Activated CD8-positive, alpha-beta memory T cell treated with anti-CD3 and anti-CD28 coated beads for 36 hours (primary cell): ENCODE data around the gene TUG1. TPM values are rescaled to one million over a fixed set of nuclear protein-coding genes. Genes with fewer than 3 reads are reported as not detected.

Source experiments
- CTCF ChIA-PET: fragments of 350-600 bp; sonication (Branson Sonifier 250); formaldehyde crosslinking; loops from one replicate; lab custom pipeline; 2021; ENCODE audit warnings: antibody characterized with exemption; lab: Charles Lee
- POLR2A ChIA-PET: fragments of 350-600 bp; sonication (Branson Sonifier 250); formaldehyde crosslinking; loops from one replicate; lab custom pipeline; 2021; ENCODE audit warnings: antibody characterized with exemption; lab: Charles Lee
- total RNA-seq, 2 experiments: library from RNA; stranded (reverse); gene quantifications; one replicate each; pipeline ENCODE4 v1.2.3, GENCODE V29; 2021

TUG1 gene
- total RNA-seq: 10 to 100 TPM; 42.7 to 44.9 TPM

DNA sequence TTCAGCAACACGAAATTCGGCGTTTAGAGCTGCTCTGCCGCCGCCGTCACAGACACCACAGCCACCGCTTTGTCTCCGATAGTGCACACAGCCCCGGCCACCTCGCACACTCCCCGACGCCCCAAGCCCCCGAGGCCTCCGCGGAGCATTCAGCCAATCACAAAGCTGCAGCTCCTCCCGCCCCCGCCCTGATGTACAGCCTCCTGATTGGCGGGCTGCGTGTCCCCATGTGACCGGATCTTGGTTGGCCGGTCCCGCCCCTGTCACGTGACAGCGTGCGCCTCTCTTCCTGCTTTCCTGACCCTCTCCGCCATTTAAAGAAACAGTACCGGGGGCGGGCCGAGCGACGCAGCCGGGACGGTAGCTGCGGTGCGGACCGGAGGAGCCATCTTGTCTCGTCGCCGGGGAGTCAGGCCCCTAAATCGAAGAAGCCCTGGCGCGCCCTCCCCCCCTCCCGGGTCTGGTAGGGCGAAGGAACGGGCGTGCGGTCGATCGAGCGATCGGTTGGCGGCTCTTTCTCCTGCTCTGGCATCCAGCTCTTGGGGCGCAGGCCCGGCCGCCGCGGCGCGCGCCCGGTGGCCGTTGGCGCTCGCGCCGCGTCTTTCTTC is at the start of gene TUG1:
Gene TUG1, plus strand, starts transcription at position 342 of the 608 bp plus-strand sequence.
- CTCF ChIA-PET: interaction anchor here (0.6 to 3.0 kb wide), 5 partner anchors 11 to 334 kb away, joined by 3 to 11 read pairs (median 5); partner anchors contain the start of gene SLC35E4
- POLR2A ChIA-PET: interaction anchor here (0.7 to 3.2 kb wide), 10 partner anchors 10 to 1875 kb away, joined by 3 to 35 read pairs (median 5); partner anchors contain the start of genes PATZ1, RNF185, SELENOM and SMTN

DNA sequence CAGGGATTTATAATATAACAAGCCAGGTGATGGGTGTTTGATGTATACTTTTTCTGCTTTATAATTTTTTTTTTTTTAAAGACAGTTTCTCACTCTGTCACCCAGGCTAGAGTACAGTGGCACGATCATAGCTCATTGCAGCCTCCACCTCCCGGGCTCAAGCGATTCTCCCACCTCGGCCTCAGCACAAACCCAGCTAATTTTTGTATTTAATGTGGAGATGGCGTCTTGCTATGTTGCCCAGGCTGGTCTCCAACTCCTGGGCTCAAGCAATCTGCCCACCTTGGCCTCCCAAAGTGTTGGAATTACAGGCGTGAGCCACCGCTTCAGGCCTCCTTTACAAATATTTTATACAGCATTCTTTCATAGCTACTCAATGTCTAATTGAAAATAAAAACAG is 49.1 kb upstream of the TUG1 start:
- POLR2A ChIA-PET: no interaction called here
- CTCF ChIA-PET: interaction anchor here (0.7 to 3.5 kb wide), 10 partner anchors 11 to 1187 kb away, joined by 3 to 15 read pairs (median 4); partner anchors contain the start of gene SLC35E4

DNA sequence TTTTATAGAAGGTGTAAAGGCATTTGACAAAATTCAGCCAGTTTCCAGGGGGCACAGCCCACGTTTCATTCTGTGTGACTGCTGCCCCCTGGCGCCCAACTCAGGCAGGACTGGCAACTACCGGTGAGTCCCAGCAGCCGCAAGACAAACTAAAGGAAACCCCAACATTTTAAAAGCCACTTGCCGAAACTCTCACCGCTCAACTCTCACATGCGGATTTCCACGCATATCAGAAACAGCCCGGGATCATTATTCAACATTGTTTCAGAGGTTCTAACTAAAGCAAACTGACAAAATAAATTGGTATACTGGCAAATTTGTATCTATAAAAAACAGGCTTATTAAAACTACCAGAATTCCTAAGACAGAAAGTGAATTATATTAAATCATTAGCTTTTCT is 48.7 kb upstream of the TUG1 start:
- ChIA-PET POLR2A (no interaction called here), CTCF (interaction anchor here (0.7 to 3.5 kb wide), 12 partner anchors 11 to 1186 kb away, joined by 3 to 15 read pairs (median 3); partner anchors contain the start of gene SLC35E4)

DNA sequence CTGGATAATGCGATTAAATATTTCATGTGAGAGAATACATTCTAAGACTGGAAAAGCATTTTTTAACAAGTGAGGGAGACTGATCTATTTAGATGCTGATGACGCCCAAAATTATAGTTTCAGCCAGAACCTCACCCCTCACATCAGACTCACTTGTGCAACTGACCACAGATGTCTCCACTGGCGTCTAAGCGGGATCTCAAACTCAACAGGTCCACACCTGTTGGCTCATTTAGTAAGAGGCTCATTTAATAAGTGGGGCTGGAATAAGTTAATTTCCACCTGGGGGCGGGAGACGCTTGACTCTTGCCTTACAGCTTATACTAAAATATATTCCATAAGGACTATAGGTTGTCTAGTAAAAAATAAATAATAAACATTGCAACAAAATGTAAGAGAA is 48.0 kb upstream of the TUG1 start:
- ChIA-PET POLR2A (interaction anchor here (0.7 kb wide), 1 partner anchor 661 kb away, joined by 9 read pairs; no protein-coding TSS in a partner anchor), CTCF (interaction anchor here (1.1 to 3.5 kb wide), 7 partner anchors 31 to 285 kb away, joined by 3 to 15 read pairs (median 4); partner anchors contain the start of gene SLC35E4)

DNA sequence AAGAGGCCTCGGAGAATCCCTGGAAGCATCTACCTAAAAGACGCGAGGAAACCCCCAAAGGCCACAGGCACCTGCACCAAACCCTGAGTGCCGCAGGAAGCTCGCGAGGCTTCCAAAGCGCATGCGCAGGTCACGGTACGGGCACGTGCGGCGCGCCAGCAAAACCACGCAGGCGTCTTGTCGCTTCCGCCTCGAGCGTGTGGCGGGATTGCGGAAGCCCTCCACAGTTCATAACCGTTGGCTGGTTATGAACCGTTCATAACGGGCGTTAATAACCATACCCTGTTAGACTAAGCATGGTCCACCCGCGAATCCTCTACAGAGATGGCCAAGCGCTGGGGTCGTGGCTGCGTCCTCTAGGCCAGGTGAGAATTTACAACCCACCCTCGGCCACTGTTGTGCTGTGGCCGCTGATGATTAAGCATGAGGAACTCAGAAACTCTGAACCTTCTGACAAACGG is 46.9 kb upstream of the TUG1 start:
- ChIA-PET CTCF (interaction anchor here (1.1 to 2.8 kb wide), 3 partner anchors 47 to 287 kb away, joined by 3 to 9 read pairs (median 4); partner anchors contain the start of genes SLC35E4 and TUG1), POLR2A (interaction anchor here (0.7 kb wide), 1 partner anchor 1693 kb away, joined by 4 read pairs; no protein-coding TSS in a partner anchor)

DNA sequence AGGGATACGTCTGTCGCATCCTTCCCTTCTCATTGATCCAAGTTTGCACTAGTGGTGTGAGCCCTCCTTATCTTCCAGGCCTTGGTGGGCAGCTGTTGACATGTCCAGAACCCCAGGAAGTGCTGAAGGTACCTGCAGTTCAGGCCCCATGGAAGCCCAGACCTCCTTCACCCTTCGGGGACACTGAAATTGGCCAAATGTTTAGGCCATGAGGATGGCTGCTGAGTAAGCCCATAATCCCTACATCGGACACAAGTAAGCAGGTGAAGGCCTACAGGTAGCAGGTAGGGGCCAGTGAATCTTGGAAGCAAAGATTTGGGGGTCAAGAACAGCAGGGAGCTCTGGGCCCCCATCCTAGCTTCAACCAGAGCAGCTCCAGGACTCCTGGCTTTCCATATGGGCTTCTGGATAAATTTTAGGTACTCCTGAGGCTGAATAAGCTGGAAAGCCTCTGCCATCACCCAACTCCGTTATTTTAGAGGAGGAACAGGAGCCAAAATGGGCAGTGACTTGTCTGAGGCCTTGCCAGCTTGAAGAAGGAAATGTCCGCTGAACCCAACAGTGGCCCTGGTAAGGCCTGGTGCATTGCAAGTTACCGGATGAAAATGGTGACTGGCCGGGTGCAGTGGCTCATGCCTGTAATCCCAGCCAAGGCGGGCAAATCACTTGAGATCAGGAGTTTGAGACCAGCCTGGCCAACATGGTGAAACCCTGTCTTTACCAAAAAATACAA is 45.7 kb upstream of the TUG1 start:
- POLR2A ChIA-PET: interaction anchor here (0.6 kb wide), 1 partner anchor 350 kb away, joined by 3 read pairs; no protein-coding TSS in a partner anchor
- CTCF ChIA-PET: interaction anchor here (1.6 to 2.8 kb wide), 2 partner anchors 13 to 162 kb away, joined by 3 to 9 read pairs; no protein-coding TSS in a partner anchor

DNA sequence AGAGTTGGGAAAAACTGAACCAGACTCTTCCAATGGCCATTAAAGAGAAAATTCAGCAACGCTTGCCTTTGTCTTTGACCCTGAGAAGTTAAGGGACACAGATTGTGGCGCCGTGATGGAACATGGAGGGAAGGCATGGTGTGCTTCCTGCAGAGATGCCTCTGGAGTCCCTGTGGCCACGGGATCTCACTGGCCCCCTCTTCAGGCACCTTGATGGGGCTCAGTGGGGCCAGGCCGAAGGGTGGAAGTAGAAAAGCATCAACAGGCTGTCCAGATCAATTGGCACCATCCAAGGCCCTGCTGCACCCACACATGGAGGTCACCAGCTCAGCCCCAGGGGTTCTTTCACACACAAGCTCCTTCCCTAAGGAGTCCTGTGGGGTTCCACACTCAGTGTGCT is 43.4 kb upstream of the TUG1 start:
- POLR2A ChIA-PET: no interaction called here
- CTCF ChIA-PET: no interaction called here

DNA sequence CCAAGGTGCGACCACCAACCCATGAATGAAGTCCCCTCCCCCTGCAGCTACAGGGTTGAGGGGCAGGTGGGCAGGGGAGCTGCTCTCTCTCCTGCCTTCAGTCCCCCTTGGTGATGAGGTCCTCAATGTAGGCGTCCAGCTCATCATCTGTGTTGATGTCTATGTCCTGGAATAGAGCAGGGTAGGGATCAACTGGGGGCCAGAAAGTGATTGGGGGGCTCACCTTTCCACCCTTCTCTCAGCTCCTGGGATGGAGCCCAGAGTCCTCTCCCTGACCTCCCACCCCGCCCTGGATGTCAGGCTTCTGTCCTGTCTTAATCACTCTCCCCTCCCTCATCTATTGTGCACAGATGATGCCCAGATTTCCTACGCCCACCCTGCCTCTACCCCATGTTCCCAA is 42.4 kb upstream of the TUG1 start:
- POLR2A ChIA-PET: interaction anchor here (0.7 kb wide), 1 partner anchor 1557 kb away, joined by 8 read pairs; no protein-coding TSS in a partner anchor
- CTCF ChIA-PET: interaction anchor here (0.6 kb wide), 1 partner anchor 310 kb away, joined by 5 read pairs; no protein-coding TSS in a partner anchor

DNA sequence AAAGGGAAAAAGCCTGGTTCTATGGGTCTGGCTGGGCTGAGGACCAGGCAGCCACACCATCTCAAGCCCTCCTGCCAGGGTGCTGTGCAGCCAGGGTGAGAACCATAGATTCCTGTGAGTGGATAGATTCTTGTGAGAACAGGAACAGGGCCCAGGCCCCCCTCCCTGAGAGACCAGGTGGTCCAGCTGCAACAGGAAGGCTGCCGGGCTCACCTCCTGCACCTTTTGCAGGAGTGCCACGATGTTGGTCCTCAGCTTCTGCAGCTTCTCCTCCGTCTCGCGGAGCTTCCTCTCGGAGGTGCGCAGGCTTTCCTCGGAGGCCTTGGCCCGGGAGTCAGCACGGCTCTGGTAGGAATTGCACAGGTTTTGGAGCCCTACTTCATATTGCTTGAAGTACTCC is 41.3 kb upstream of the TUG1 start:
- CTCF ChIA-PET: no interaction called here
- POLR2A ChIA-PET: no interaction called here

DNA sequence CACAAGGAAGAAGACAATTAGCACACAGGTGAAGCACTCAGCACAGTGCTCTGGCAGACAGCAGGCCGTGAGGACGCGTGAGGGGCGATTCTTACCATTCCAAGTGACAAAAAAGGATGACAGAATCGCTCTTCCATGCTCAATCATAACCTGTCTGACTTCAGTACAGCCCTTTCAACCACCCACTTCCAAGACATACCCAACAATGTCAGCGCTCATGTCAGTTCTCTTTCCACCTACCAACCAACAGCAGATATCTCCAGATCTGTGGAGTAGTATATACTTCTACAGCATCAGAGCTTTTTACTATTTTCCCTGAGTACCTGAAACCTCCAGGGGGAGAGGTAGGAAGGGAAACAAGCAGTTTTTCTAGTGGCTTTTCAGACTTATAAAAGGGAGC is 40.7 kb upstream of the TUG1 start:
- ChIA-PET POLR2A (no interaction called here), CTCF (no interaction called here)

DNA sequence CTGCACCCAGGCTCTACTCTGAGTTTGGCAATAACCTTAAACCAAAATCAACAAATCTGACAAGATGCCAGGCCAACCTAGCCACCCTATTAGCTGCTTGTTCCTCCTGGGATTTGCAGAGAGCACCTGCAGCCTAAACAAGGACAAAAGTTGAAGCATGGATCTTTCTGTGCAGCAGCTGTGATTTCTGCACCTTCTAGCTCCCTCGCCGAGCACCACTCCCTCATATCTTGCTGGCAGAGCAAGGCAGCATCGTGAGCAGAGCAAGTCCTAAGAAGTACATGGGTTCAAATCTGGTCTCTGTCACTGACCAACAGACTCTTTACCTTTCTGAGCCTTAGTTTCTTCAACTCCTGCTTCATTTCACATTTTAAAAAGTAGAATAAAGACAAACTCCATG is 38.8 kb upstream of the TUG1 start:
- ChIA-PET CTCF (no interaction called here), POLR2A (no interaction called here)

DNA sequence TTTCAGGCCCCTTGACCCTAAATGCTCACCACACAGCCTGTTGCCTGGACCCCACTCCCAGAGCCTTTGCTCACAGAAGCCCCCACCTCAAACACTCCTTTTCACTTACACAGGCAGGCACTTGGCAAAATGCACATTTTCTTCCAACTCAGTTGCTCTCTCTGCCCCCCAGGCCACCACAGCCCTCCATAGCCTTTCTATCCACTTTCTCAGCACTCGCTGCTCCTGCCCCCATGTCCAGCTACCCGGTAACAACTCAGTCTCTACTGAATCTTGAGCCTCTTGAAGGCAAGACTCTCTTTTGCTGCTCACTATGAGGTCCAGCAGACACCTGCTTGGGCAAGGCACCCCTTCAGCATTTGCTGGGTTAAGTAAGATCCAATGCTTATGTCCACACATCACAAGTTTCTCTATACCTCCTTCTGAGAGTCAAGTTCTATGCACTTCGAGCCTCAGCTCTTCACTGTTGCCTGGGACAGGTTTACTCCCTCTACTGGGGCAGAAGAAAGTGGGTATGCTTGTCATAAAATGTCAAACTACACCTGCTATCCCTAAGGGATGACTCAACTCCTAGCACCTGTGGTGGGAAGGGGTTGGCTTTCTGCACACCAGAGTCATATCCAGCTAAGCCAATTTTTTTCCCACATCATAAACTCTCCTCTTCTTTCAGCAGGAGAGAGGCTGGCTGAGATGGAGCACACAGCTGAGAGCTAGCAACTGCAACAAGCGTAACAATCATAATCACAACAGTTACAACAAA is 37.3 kb upstream of the TUG1 start:
- POLR2A ChIA-PET: no interaction called here

DNA sequence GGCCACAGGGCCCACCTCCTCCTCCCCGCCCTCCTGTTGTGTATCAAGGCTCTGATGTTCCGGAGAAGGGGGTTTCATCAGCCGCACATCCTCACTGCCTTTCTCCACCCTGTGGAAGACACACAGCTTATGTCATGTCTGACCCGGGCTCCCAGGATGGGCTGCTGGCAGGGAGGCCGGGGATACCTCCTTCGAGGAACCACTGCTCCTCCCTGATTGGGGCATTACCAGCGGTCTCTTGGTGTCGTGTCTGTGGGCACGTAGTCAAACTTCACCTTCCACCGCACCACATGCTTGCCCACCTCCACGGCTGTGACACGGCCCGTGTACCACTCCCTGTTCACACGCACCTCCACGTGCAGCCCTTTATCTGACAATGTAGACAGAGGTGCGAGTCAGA is 36.4 kb upstream of the TUG1 start:
- CTCF ChIA-PET: no interaction called here
- POLR2A ChIA-PET: no interaction called here

More for the DNA sequence above, 37.3 kb upstream of the TUG1 start:
- CTCF ChIA-PET: no interaction called here

DNA sequence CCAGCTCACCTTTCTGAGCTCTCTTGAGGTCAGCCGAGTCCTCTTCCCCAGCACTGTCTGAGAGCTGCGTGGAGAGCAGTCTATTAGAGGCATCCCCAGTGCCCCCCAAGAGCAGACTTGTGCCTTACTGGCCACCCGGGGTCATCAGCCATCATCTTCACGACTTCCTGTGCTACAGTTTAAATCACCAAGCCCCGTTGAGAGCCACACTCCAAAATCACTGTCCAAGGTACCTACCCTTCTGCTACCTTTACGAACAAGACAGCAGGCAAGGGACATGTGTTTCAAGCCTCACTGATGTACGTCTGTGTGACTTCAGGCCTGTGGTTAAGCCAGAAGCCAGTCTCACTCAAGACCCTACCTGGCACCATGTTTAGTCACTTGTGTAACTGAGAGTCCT is 35.6 kb upstream of the TUG1 start:
- CTCF ChIA-PET: no interaction called here
- POLR2A ChIA-PET: no interaction called here

DNA sequence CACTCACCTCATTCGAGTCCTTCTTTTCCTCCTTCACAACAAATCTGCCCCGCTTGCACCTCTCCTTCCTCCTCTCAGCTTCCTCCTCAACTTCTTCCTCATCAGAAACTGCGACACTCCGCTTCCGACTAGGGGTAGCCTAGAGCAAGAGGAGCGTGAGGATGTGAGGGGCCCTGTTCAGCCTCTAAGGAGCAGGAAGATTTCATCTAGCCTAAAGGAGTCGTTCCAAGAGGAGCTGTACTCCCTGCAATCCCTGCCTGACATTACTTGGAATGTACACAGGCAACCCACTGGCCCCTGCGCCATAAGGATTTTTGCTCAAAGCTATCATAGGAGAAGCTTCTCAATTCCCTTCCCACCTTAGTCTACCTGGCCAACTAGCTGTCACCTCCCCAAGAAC is 35.0 kb upstream of the TUG1 start:
- CTCF ChIA-PET: no interaction called here
- POLR2A ChIA-PET: no interaction called here

DNA sequence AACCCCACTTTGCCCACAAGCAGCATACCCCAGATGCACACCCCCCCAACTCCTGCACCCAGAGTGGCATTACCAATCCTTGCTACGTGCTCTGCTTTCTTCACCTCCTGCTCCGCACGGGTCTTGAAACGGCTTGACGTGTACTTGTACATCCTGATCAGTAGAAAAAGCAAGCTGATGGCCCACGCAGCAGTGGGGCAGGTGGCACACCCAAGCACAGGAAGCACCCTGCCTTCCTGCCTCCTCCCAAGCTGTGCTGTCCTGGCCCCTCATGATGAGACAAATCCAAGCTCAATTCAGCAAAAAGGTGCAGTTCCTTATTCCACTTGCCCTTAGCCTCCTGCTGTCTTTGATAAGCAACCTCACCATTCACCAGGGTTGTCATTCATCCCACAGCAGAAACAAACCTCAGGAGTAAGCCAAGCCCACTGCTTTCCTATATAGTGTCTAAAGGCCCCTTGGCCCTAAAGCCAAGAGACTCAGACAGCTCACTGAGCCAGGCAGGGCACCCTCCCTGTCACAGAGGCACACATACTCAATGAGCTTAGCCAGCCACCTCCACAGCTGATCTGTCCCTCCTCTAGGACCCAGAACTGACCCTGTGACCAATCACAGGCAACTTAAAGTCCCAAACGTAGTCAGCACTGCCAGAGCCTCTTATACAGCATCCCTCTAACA is 28.2 kb upstream of the TUG1 start:
- POLR2A ChIA-PET: interaction anchor here (2.3 kb wide), 1 partner anchor 28 kb away, joined by 9 read pairs; the partner anchor contains the start of genes MORC2 and TUG1

DNA sequence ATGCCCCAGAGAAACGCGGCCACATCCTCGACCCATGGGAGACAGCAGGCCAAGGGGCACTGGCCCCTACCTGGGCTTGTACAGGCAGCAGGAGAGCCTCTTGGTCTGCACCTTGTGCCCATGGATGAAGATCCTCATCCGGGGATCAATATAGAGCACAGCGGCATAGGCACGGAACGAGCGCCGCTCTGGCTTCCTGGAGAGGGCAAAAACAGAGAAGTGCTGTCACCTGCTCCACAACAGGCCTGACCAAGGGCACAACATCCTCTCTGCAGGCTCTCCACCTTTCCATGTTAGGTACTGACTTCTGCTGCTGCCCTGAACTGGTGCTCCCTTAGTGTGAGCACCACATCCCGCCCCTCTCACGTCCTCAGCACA is 27.7 kb upstream of the TUG1 start:
- ChIA-PET POLR2A (interaction anchor here (2.3 kb wide), 1 partner anchor 28 kb away, joined by 9 read pairs; the partner anchor contains the start of genes MORC2 and TUG1), CTCF (interaction anchor here (1.0 kb wide), 1 partner anchor 144 kb away, joined by 3 read pairs; no protein-coding TSS in a partner anchor)

More for the DNA sequence above, 28.2 kb upstream of the TUG1 start:
- CTCF ChIA-PET: interaction anchor here (1.0 kb wide), 1 partner anchor 144 kb away, joined by 3 read pairs; no protein-coding TSS in a partner anchor

DNA sequence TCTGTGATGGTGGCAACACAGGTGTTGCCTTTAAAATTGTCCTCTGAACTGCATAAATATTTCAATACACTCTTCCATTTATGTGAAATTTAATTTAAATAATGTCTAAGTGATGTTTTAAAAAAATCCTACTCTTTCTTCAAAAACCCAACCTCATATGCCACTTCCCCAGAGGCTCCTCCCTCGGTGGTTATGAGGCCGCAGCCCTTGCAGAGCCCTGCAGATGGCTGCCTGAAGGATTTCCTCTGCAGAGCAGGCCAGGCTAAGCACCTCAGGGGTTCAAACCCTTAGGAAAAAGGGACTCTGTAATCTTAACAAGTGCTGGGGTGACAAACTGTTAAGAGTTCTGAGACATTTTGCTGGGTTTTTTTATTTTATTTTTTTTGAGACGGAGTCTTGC is 25.7 kb upstream of the TUG1 start:
- CTCF ChIA-PET: no interaction called here
- POLR2A ChIA-PET: no interaction called here
